T follicular helper cell (primary cell): ENCODE results near the gene SNX33.
"Not testable (repeated sequence)": the region's sequence is repeated elsewhere in the genome, so short reads cannot be mapped to it uniquely, and the experiment has no call there.

Experiments used
- DNase-seq: peaks from one replicate; pipeline ENCODE4 v3.0.0-alpha.2; 2020; ENCODE audit warnings: low read depth

SNX33 gene

GRCh38 chr15:75662823-75663519, 15.3 kb downstream of the SNX33 start:
- DNase-seq, result no peak

- no peak for DNase-seq
Observed at GRCh38 chr15:75663931-75664421, 16.3 kb downstream of the SNX33 start.

DNA sequence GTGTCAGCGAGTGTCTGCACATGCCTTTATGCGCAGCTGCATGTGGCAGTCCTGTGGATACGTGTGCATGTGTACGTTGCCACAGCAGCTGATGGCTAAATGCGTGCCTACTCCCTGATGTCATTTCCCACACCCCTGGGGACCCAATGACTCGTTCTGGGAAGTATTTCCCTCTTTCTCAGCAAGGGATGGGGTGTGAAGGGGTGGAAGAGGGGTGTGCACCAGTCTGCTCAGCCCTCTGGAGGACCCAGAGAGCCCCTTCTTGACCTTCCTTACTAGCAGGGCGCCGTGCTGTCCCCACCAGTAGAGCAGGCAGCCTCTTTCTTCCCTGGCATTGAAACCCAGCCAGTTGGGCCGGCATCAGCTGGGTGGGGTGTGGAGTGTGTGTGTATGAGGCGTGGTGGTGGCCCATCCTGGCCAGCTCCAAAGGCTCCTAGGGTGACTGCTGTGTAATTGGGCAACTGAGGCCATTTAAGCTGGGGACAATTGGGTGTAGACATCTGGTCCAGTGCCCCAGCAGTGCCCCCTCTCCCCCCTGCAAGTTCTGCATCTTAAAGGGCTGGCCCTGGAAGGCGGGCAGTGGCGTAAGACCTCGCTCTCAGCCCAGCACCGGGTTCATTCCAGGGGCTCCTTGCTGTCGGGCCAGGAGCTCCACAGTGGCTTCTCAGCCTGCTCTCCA, 19.2 kb downstream of the SNX33 start:
- no peak for DNase-seq

DNA sequence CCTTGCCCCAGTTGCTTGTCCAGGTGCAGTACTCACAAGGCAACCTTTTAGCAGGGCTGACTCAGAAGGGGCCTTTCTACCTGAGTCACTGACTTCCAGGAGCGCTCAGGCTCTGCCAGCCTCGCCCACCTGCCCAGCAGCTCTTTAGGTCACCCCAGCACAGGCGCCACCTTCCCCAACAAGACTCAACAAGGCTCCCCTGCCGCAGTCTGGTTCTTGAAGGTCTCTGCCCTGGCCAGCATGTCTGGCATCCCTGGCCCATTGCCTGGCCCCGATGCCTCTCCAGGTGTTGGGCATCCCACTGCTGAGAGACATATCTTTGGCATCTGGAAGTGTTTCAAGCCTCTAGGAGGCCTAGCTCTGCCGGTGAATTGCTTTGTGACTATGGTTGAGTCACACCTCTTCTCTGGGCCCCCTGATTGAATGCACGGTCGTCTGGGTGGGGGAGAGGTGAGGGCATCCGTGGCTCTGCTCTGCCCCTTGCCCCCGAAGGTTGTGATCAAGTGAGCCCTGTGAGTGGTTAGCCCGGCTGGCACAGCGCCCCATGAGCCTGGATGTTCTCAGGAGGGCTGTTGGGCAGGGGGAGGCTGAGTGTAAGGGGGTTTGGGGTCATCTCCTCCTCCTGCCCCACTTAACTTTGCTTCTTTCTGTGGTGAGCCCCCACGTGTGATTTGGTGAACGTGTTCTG, 21.6 kb downstream of the SNX33 start:
- no peak for DNase-seq

DNA sequence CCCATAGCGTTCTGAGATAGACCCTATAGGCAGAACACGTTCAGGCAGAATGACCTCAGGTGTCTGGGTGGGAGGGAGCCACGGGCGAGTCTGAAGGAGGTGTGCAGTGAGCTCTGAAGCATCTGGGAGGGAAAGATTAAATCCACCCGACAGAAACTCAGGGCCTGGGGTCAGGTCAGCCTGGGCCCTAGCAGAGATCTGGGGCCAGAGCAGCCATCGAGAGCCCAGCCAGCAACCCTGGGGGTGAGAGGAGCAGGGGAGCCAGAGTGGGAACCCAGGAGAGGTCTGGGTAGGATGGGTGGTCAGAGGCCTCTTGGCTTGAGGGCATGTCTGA, 22.1 kb downstream of the SNX33 start:
- no peak for DNase-seq

DNA sequence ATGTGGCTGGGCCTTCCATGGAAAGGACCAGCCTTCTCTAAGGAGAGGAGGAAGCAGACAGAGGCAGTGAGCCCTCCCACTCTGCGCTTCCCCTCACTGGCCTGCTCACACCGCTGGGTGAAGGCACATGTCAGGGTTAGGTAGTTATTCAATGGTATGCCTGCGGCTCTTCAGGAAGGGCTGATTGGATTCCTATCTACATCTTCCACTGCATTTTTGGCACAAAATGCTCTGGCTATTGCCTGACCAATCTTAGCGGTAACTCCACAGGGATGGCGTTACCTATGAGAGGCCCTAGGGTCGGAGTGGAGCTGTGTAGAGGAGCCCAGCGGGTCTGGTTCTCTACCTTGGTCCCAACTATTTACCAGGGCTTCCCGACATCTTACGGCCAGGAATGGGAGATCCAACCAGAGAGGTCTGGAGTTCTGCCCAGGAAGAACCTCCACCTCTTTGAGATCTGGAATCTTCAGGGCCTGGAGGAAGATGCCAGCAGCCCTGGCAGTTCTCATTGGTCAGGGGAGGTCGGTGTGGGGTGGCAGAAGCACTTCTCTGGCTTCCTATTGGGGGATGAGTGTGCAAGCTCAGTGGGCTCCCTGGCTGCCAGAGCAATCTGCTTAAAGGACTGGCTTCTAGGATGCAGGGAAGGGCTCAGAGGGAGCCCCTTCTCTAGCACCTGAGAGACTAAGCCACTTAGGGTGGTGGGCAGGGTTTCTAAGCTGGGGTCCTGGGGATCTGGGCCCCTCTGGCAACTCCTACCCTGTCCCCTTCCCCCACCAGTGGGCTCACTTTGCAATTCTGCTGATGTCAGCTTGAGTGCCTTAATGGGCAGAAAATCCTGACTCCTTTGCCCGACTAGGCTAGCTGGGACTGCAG, 24.3 kb downstream of the SNX33 start:
- DNase-seq, result no peak

DNA sequence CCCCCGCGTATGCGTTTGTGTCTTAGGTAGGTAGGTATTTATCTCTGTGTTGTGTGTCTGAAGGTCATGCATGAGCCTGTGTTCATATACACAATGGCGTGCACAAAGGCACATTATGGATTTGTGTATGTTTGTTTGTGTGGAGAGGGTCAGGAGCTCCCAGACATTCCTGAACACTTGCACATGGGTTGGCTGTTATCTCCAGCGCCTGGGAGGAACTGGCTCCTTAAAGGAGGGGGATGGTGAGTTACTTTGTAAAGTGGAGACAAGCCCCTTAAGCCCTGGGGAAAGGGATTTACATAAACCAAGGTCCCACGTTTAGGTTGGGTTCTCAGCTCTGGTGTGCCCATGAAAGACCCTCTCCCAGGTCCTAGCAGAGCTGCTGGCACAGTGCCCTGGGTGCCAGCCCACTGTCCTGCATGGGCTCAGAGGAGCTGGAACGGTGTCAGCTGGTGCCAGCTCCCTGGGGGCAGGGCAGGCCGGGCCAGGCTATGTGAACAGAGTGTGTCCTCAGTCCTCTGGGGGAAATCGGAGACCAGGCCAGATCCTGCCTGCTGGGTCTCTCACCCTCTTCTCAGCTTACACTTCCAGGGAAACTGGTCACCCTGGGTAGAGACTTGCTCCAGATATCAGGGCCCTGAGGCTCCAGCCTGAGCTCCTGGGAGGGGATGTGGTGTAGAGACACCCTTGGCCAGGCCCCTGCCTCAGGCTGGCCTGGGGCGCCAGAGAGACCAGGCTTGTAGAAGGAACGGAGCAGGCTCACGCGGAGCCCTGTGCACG, 25.1 kb downstream of the SNX33 start:
- no peak for DNase-seq

DNA sequence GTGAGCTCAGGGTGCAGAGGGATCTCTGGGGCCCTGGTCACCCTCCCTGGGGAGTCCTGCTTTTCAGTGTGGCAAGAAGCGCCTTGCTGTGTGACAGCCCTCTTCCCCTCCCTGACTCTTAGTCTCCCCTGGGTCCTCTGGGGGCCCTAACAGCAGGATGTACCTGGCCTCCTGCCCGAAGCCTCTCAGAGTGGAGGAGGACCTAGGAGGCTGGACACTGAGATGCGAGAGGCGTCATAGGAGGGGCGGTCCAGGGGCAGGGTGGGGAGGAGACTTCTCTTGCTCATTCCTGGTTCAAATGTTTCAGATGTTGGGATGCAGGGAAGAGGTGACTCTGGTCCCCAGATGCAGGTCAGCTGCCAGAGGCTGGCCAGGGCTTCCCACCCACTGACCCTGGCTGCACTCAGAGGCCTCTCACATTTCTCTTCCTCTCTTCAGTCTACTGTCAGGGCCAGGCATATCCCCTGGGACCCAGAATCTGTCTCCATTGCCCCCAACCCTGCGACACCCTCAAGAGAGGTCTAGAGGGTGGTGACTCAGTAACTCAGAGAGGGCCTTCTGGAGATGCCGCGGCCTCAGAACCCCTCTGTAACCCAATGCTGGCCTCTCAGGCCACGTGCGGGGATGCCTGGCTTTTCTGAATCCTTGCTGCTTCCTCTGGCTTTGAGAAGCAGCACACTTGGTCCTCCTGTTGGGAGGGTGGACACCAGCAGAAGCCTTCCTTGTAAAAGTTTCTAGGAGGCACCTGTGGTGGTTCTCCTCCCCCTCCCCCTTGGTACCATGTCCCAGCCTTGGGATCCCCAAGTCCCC, 25.9 kb downstream of the SNX33 start:
- no peak for DNase-seq

- DNase-seq, result no peak
Observed at GRCh38 chr15:75674366-75674765, 26.7 kb downstream of the SNX33 start.

DNA sequence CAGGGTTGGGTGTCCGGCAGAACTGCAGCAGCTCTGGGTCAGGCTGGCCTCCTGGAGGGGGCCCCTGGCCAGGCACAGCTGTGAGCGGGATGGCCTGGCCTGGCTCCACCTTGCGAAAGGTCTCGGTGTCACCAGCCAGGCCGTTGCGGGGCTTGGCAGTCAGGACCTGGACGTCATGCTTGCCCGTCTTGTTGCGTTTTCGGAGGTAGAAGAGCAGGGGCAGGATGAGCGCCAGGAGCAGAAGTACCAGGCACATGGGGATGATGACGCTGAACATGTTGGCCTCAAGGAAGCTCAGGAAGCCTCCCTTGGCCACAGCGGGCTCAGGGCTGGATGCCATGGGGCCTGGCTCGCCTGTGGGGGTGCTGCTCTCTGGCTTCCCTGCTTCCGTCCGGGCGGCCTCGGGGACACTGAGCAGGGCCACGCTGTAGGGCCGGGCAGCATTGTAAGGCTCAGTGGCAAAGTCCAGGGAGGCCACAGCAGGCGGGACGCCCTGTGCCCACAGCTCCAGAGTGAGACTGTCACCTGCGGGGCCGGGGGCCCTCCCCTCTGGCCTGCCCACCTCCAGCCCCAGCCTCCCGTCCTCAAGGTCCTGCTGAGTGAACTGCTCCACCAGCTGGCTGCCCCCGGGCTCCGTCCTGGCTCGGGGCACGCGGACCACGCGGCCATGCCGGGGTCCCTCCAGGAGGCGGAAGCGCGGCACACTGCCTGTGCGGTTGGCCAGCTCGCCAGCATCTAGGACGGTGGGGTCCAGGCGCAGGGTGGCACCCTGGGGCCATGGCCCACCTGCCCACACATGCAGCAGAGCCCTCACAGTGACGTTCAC, 28.1 kb downstream of the SNX33 start:
- DNase-seq, result no peak

GRCh38 chr15:75676688-75677464, 29.2 kb downstream of the SNX33 start:
- DNase-seq, result no peak

DNA sequence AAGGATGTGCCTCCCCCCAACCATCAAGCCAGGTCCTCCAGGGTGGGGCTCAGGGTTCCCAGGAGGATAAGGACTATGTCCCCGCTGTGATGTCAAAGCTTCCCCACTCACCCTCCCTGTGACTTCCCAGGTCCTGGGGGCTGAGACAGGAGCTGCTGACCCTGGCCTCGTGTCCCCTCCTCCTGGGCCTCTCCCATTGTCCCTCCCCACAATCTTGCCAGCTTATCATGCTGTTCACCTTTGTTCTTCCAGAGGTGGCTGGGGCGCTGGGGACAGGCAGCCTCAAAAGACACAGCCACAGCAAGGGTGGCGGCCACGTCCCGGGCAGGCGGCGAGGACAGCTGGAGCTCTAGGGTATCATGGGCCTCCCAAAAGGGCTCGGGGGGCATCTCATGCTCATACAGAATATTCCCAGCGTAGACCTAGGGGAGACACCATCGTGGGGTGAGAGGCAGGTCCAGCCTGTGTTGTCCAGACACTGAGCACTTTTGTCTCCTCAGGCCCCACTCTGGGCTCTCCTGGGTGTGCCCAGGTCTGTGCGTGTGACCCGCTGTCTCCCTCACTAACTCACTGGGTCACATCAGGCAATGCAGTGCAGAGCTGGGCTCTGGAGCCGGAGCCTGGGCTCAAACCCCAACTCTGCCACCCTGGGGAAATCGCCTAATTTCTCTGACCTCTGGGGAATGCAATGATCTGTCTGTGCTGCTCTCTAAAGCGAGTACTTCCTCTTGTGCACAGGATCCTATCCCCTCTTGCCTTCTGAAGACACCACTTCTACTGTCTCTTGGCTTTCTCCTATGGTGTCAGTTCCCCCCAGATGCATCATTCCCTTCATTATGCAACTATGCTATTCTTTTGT, 30.0 kb downstream of the SNX33 start:
- DNase-seq, result no peak

- not testable (repeated sequence) for DNase-seq
Observed at GRCh38 chr15:75678324-75678690, 30.6 kb downstream of the SNX33 start.

GRCh38 chr15:75680007-75680789, 32.5 kb downstream of the SNX33 start:
- no peak for DNase-seq

- DNase-seq, result no peak
Observed at GRCh38 chr15:75682181-75683135, 34.7 kb downstream of the SNX33 start.
